MCF 10A (cell line): ENCODE measurements around the gene GMDS. TPM values are rescaled to one million over a fixed set of nuclear protein-coding genes. Genes with fewer than 3 reads are reported as not detected.
"Not testable (repeated sequence)": the region's sequence is repeated elsewhere in the genome, so short reads cannot be mapped to it uniquely, and the experiment has no call there.

Experiments
- BruUV-seq: library from RNA; stranded (reverse); fragments of 400-500 nt; replicated peaks from 2 replicates; lab custom pipeline; 2021; lab: Mats Ljungman, UMichigan
- CTCF ChIA-PET: fragments of 300-600 bp; sonication (Branson Sonifier 250); formaldehyde crosslinking; extraction: SDS; loops from one replicate; lab custom pipeline; 2021; ENCODE audit warnings: antibody characterized with exemption, inconsistent platforms; lab: Yijun Ruan, JAX
- POLR2A ChIA-PET: fragments of 300-600, 350-650 bp; sonication (Branson Sonifier 250); formaldehyde crosslinking; extraction: SDS; loops from one replicate; lab custom pipeline; 2020; ENCODE audit warnings: antibody characterized with exemption, inconsistent platforms; lab: Yijun Ruan, JAX
- DNase-seq: peaks from one replicate; pipeline ENCODE4 v3.0.0-alpha.2; 2018; ENCODE audit not compliant: unreplicated experiment
- H3K27ac Mint-ChIP-seq: one replicate; pipeline ENCODE4 v1.8.0; 2022; ENCODE audit warnings: mild to moderate bottlenecking, low read depth, mixed read lengths; ENCODE audit not compliant: unreplicated experiment
- H3K27me3 Mint-ChIP-seq: one replicate; pipeline ENCODE4 v1.8.0; 2022; ENCODE audit warnings: mixed read lengths; ENCODE audit not compliant: insufficient read depth, unreplicated experiment
- H3K36me3 Mint-ChIP-seq: one replicate; pipeline ENCODE4 v1.8.0; 2022; ENCODE audit warnings: mild to moderate bottlenecking, moderate library complexity, mixed read lengths; ENCODE audit not compliant: insufficient read depth, unreplicated experiment
- H3K4me1 Mint-ChIP-seq: one replicate; pipeline ENCODE4 v1.8.0; 2022; ENCODE audit warnings: mixed read lengths; ENCODE audit not compliant: insufficient read depth, unreplicated experiment
- H3K4me3 Mint-ChIP-seq: one replicate; pipeline ENCODE4 v1.8.0; 2022; ENCODE audit warnings: mild to moderate bottlenecking, moderate library complexity, mixed read lengths; ENCODE audit not compliant: unreplicated experiment
- H3K9me3 Mint-ChIP-seq: one replicate; pipeline ENCODE4 v1.8.0; 2022; ENCODE audit warnings: mixed read lengths; ENCODE audit not compliant: unreplicated experiment
- CTCF ChIP-seq: fragments of 200-600 bp; IDR thresholded peaks from one replicate; pipeline ENCODE4 v1.8.0; 2022; ENCODE audit warnings: antibody characterized with exemption, mild to moderate bottlenecking; ENCODE audit not compliant: unreplicated experiment
- intact Hi-C: fragments of 100-400 bp; cut with micrococcal nuclease; formaldehyde crosslinking; loops from 2 replicates; pipeline ENCODE4 v1.14.1; 2022
- total RNA-seq: library from RNA; stranded (reverse); gene quantifications from 2 replicates; pipeline ENCODE4 v1.2.3, GENCODE V29; 2022

Gene GMDS
- total RNA-seq, 1 experiment from 2014 or later, result 24.9 TPM

GRCh38 chr6:1850121-1850839 lies 395.1 kb downstream of the GMDS start:
- intact Hi-C loops, result loop anchor here (10.0 kb wide), 1 partner anchor 505 kb away; no protein-coding TSS in a partner anchor
- H3K4me3 Mint-ChIP-seq, result no peak overlapping the region
- DNase-seq, result no peak
- no peak overlapping the region for H3K27ac Mint-ChIP-seq
- ChIA-PET POLR2A (no interaction called here), CTCF (interaction anchor here (0.8 kb wide), 1 partner anchor 49 kb away, joined by 3 read pairs; no protein-coding TSS in a partner anchor)
- no peak for TF ChIP-seq CTCF
- no peaks in the 10 kb centered on the region for H3K4me1 Mint-ChIP-seq
- H3K9me3 Mint-ChIP-seq, result no peaks in the 10 kb centered on the region
- no peaks in the 10 kb centered on the region for H3K36me3 Mint-ChIP-seq
- BruUV-seq, result no TSS peak
- H3K27me3 Mint-ChIP-seq, result no peaks in the 10 kb centered on the region

GRCh38 chr6:1849691-1850090 lies 395.7 kb downstream of the GMDS start:
- CTCF ChIA-PET, result interaction anchor here (0.8 kb wide), 1 partner anchor 48 kb away, joined by 3 read pairs; no protein-coding TSS in a partner anchor
- Mint-ChIP-seq H3K9me3 (no peaks in the 10 kb centered on the region), H3K27ac (no peak overlapping the region), H3K4me1 (no peaks in the 10 kb centered on the region), H3K27me3 (no peaks in the 10 kb centered on the region), H3K4me3 (no peak overlapping the region), H3K36me3 (no peaks in the 10 kb centered on the region)
- intact Hi-C loops, result loop anchor here (10.0 kb wide), 1 partner anchor 505 kb away; no protein-coding TSS in a partner anchor
- no peak for DNase-seq
- no TSS peak for BruUV-seq
- no peak for TF ChIP-seq CTCF
- POLR2A ChIA-PET, result no interaction called here

GRCh38 chr6:1848752-1849151 lies 396.7 kb downstream of the GMDS start:
- POLR2A ChIA-PET, result no interaction called here
- no peak for DNase-seq
- H3K36me3 Mint-ChIP-seq, result no peaks in the 10 kb centered on the region
- no peaks in the 10 kb centered on the region for H3K27me3 Mint-ChIP-seq
- H3K4me3 Mint-ChIP-seq, result no peak overlapping the region
- no peaks in the 10 kb centered on the region for H3K9me3 Mint-ChIP-seq
- BruUV-seq, result no TSS peak
- CTCF ChIA-PET, result interaction anchor here (0.7 kb wide), 1 partner anchor 343 kb away, joined by 3 read pairs; no protein-coding TSS in a partner anchor
- no peak for TF ChIP-seq CTCF
- H3K4me1 Mint-ChIP-seq, result no peaks in the 10 kb centered on the region
- no peak overlapping the region for H3K27ac Mint-ChIP-seq
- intact Hi-C loops, result no loop called here

GRCh38 chr6:1846611-1847010 lies 398.8 kb downstream of the GMDS start:
- H3K36me3 Mint-ChIP-seq, result no peaks in the 10 kb centered on the region
- H3K4me1 Mint-ChIP-seq, result no peaks in the 10 kb centered on the region
- H3K27ac Mint-ChIP-seq, result no peak overlapping the region
- TF ChIP-seq CTCF, result no peak
- no peak for DNase-seq
- intact Hi-C loops, result no loop called here
- ChIA-PET POLR2A (no interaction called here), CTCF (interaction anchor here (0.9 kb wide), 1 partner anchor 35 kb away, joined by 4 read pairs; no protein-coding TSS in a partner anchor)
- no TSS peak for BruUV-seq
- H3K4me3 Mint-ChIP-seq, result no peak overlapping the region
- H3K9me3 Mint-ChIP-seq, result no peaks in the 10 kb centered on the region
- no peaks in the 10 kb centered on the region for H3K27me3 Mint-ChIP-seq

GRCh38 chr6:1845543-1845942 lies 399.9 kb downstream of the GMDS start:
- H3K27ac Mint-ChIP-seq, H3K36me3 Mint-ChIP-seq, BruUV-seq, intact Hi-C loops, DNase-seq, H3K27me3 Mint-ChIP-seq, H3K9me3 Mint-ChIP-seq, H3K4me3 Mint-ChIP-seq, POLR2A ChIA-PET, CTCF ChIA-PET, H3K4me1 Mint-ChIP-seq: not testable (repeated sequence)
